Muscle layer of colon (tissue), 2 donors: ENCODE data around the gene PGRMC1.
A peak's percentile ranks its signal among the peaks of the same experiment; 100 is the strongest.
"Not testable (repeated sequence)": the region's sequence is repeated elsewhere in the genome, so short reads cannot be mapped to it uniquely, and the experiment has no call there.

Experiments used
- H3K27ac ChIP-seq: one replicate; pipeline ENCODE4 v1.7.0; 2013; ENCODE audit warnings: low read depth, mild to moderate bottlenecking, low read length, moderate library complexity
- H3K27me3 ChIP-seq, 2 donors: one replicate each; pipeline ENCODE4 v1.7.0; 2013; ENCODE audit warnings: low read length in 2 of 2, mild to moderate bottlenecking in 2 of 2; ENCODE audit not compliant: insufficient read depth in 2 of 2, control insufficient read depth in 1 of 2
- H3K36me3 ChIP-seq: one replicate; pipeline ENCODE4 v1.7.0; 2013; ENCODE audit warnings: mild to moderate bottlenecking, low read length; ENCODE audit not compliant: insufficient read depth
- H3K4me1 ChIP-seq: one replicate; pipeline ENCODE4 v1.7.0; 2013; ENCODE audit warnings: mild to moderate bottlenecking, low read length; ENCODE audit not compliant: insufficient read depth
- H3K4me3 ChIP-seq, 2 donors: one replicate each; pipeline ENCODE4 v1.7.0; 2013; ENCODE audit warnings: low read length in 2 of 2, low read depth in 1 of 2, mild to moderate bottlenecking in 1 of 2, moderate library complexity in 1 of 2
- H3K9ac ChIP-seq: one replicate; pipeline ENCODE4 v1.7.0; 2013; ENCODE audit warnings: low read length
- H3K9me3 ChIP-seq: one replicate; pipeline ENCODE4 v1.7.0; 2013; ENCODE audit warnings: mild to moderate bottlenecking, low read length
- donor health status: abdominal sarcoma.
- donor health status: Adenocarcinoma of cecum.

PGRMC1 gene

GRCh38 chrX:119235051-119235511 lies 1.0 kb upstream of the PGRMC1 start:
- Histone ChIP-seq H3K27me3 (peaks cover 0 to 21% of the 10 kb centered on the region in 2 donors), H3K9me3 (no peaks in the 10 kb centered on the region), H3K4me1 (no peaks in the 10 kb centered on the region), H3K27ac (no peak overlapping the region), H3K36me3 (no peaks in the 10 kb centered on the region), H3K9ac (no peak overlapping the region), H3K4me3 (no peak overlapping the region)

- Histone ChIP-seq H3K36me3 (no peaks in the 10 kb centered on the region), H3K9me3 (no peaks in the 10 kb centered on the region), H3K4me1 (peaks cover 8% of the 10 kb centered on the region), H3K9ac (peak overlapping the region; percentile 12), H3K4me3 (peak overlapping the region; percentile 44 to 59), H3K27me3 (peaks cover 0 to 21% of the 10 kb centered on the region in 2 donors), H3K27ac (peak overlapping the region; percentile 91)
Observed at GRCh38 chrX:119236623-119237561, 807 bp downstream of the PGRMC1 start.

GRCh38 chrX:119237562-119237942 lies 1.5 kb downstream of the PGRMC1 start:
- H3K4me3 ChIP-seq, result peak overlapping the region; percentile 44 to 59
- peak overlapping the region; percentile 12 for H3K9ac ChIP-seq

GRCh38 chrX:119238557-119238956 lies 2.5 kb downstream of the PGRMC1 start:
- Histone ChIP-seq H3K4me1 (peaks cover 8% of the 10 kb centered on the region), H3K4me3 (no peak overlapping the region), H3K36me3 (no peaks in the 10 kb centered on the region), H3K27me3 (peaks cover 0 to 21% of the 10 kb centered on the region in 2 donors), H3K9ac (no peak overlapping the region), H3K27ac (no peak overlapping the region), H3K9me3 (no peaks in the 10 kb centered on the region)

More at GRCh38 chrX:119237562-119237942, 1.5 kb downstream of the PGRMC1 start:
- peaks cover 8% of the 10 kb centered on the region for H3K4me1 ChIP-seq
- H3K36me3 ChIP-seq, result no peaks in the 10 kb centered on the region
- peaks cover 0 to 21% of the 10 kb centered on the region in 2 donors for H3K27me3 ChIP-seq
- H3K27ac ChIP-seq, result no peak overlapping the region
- no peaks in the 10 kb centered on the region for H3K9me3 ChIP-seq

- peaks cover 8% of the 10 kb centered on the region for H3K4me1 ChIP-seq
- no peak overlapping the region for H3K9ac ChIP-seq
- H3K27ac ChIP-seq, result no peak overlapping the region
- H3K9me3 ChIP-seq, result no peaks in the 10 kb centered on the region
- H3K4me3 ChIP-seq, result no peak overlapping the region
- H3K36me3 ChIP-seq, result no peaks in the 10 kb centered on the region
- H3K27me3 ChIP-seq, result peaks cover 0 to 16% of the 10 kb centered on the region in 2 donors
Observed at GRCh38 chrX:119240356-119240755, 4.3 kb downstream of the PGRMC1 start.

GRCh38 chrX:119247702-119248101 lies 11.6 kb downstream of the PGRMC1 start:
- no peak overlapping the region for H3K4me3 ChIP-seq
- no peak overlapping the region for H3K9ac ChIP-seq
- no peaks in the 10 kb centered on the region for H3K36me3 ChIP-seq
- no peaks in the 10 kb centered on the region for H3K4me1 ChIP-seq
- H3K27ac ChIP-seq, result no peak overlapping the region
- no peaks in the 10 kb centered on the region for H3K27me3 ChIP-seq
- H3K9me3 ChIP-seq, result no peaks in the 10 kb centered on the region

GRCh38 chrX:119249891-119250290 lies 13.8 kb downstream of the PGRMC1 start:
- Histone ChIP-seq H3K4me3 (no peak overlapping the region), H3K9me3 (no peaks in the 10 kb centered on the region), H3K27ac (no peak overlapping the region), H3K36me3 (no peaks in the 10 kb centered on the region), H3K27me3 (no peaks in the 10 kb centered on the region), H3K4me1 (no peaks in the 10 kb centered on the region), H3K9ac (no peak overlapping the region)

- Histone ChIP-seq H3K27ac (no peak overlapping the region), H3K27me3 (no peaks in the 10 kb centered on the region), H3K36me3 (no peaks in the 10 kb centered on the region), H3K4me3 (no peak overlapping the region), H3K9ac (no peak overlapping the region), H3K9me3 (no peaks in the 10 kb centered on the region), H3K4me1 (no peaks in the 10 kb centered on the region)
Observed at GRCh38 chrX:119251386-119251785, 15.3 kb downstream of the PGRMC1 start.

DNA sequence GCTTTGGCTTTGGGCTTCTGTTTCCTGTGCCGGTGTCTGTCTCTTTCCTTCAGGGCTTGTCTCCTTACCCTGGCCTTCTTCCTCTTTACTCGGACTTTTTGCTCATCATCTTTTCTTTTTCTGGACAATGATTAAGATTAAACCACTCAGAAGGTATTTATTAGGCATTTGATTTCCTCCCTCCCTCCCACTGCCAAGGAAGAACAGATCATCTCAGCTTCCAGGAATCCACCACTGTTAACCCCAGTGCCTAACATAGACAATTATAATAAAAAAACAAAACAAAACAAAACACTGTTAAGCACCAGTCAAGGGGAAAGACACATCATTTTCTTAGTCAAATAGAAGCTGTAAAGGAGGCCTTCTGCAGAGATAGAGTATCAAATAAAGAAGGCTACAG lies 16.6 kb downstream of the PGRMC1 start:
- Histone ChIP-seq H3K36me3 (no peaks in the 10 kb centered on the region), H3K4me3 (no peak overlapping the region), H3K4me1 (no peaks in the 10 kb centered on the region), H3K27me3 (peaks cover 0 to 4% of the 10 kb centered on the region in 2 donors), H3K9me3 (no peaks in the 10 kb centered on the region), H3K9ac (no peak overlapping the region), H3K27ac (no peak overlapping the region)

- Histone ChIP-seq H3K4me1 (no peaks in the 10 kb centered on the region), H3K9me3 (no peaks in the 10 kb centered on the region), H3K27me3 (peaks cover 6% of the 10 kb centered on the region in 2 donors), H3K27ac (no peak overlapping the region), H3K36me3 (no peaks in the 10 kb centered on the region), H3K4me3 (no peak overlapping the region), H3K9ac (no peak overlapping the region)
Observed at GRCh38 chrX:119266364-119266995, 30.4 kb downstream of the PGRMC1 start.

GRCh38 chrX:119267115-119267514 lies 31.0 kb downstream of the PGRMC1 start:
- not testable (repeated sequence) for H3K27me3 ChIP-seq, H3K9ac ChIP-seq, H3K9me3 ChIP-seq

More at GRCh38 chrX:119267115-119267514, 31.0 kb downstream of the PGRMC1 start:
- not testable (repeated sequence) for H3K36me3 ChIP-seq, H3K4me1 ChIP-seq, H3K4me3 ChIP-seq, H3K27ac ChIP-seq
